ENCODE data around the gene MUSTN1.

- peak; percentile 69 for TF ChIP-seq CTCF (IDR thresholded peaks at IDR 0.05)
- TF ChIP-seq EZH2 (IDR thresholded peaks at IDR 0.05; ENCODE audit: borderline replicate concordance, insufficient read depth, low read depth, low read length, poor library complexity, severe bottlenecking) = no peak
Observed at GRCh38 chr3:52845691-52846431, 11.0 kb upstream of the MUSTN1 start.
